AG04449 (cell line): ENCODE measurements around the gene TRPC5OS.

ENCODE experiments used
- CTCF ChIA-PET: fragments of 350-600 bp; formaldehyde crosslinking; extraction: SDS; loops from one replicate; lab custom pipeline; 2021; ENCODE audit warnings: antibody characterized with exemption; lab: Yijun Ruan, JAX
- POLR2A ChIA-PET: fragments of 400-600, 350-600 bp; formaldehyde crosslinking; extraction: SDS; loops from one replicate; lab custom pipeline; 2020; ENCODE audit warnings: antibody characterized with exemption, inconsistent platforms; lab: Yijun Ruan, JAX
- DNase-seq: peaks from one replicate; pipeline ENCODE4 v3.0.0-alpha.2; 2010; ENCODE audit warnings: low read depth, low spot score
- H3K4me3 ChIP-seq: 2 replicates; pipeline ENCODE4 v1.5.1; 2011; ENCODE audit warnings: low read depth, mild to moderate bottlenecking, control low read depth, low read length
- CTCF ChIP-seq: IDR thresholded peaks from one replicate; pipeline ENCODE4 v1.5.1; 2011; ENCODE audit warnings: mild to moderate bottlenecking, moderate library complexity, low read length, control low read depth, inconsistent platforms; ENCODE audit not compliant: insufficient read depth; ENCODE audit errors: missing control alignments

Gene TRPC5OS

GRCh38 chrX:111875881-111876280, at the start of gene TRPC5OS:
Gene TRPC5OS, plus strand, starts transcription at chrX:111876181. Its CDS starts 25,669 bp downstream, at chrX:111901850.
- CTCF ChIA-PET, result no interaction called here
- H3K4me3 ChIP-seq, result no peak within 1 kb of the TSS
- TF ChIP-seq CTCF, result no peak
- POLR2A ChIA-PET, result no interaction called here
- no peak for DNase-seq

GRCh38 chrX:111829345-111829744, 46.6 kb upstream of the TRPC5OS start:
- ChIA-PET CTCF (no interaction called here), POLR2A (no interaction called here)
- DNase-seq, result no peak
- H3K4me3 ChIP-seq, result no peak overlapping the region
- no peak for TF ChIP-seq CTCF

- H3K4me3 ChIP-seq, result no peak overlapping the region
- POLR2A ChIA-PET, result no interaction called here
- TF ChIP-seq CTCF, result no peak
- CTCF ChIA-PET, result no interaction called here
- DNase-seq, result no peak
These were observed 45.4 kb upstream of the TRPC5OS start for GRCh38 chrX:111830571-111830970.

- ChIA-PET CTCF (no interaction called here), POLR2A (no interaction called here)
- TF ChIP-seq CTCF, result no peak
These were observed 44.6 kb upstream of the TRPC5OS start for GRCh38 chrX:111831343-111831742.

GRCh38 chrX:111837197-111837596, 38.8 kb upstream of the TRPC5OS start:
- H3K4me3 ChIP-seq, result no peak overlapping the region
- POLR2A ChIA-PET, result no interaction called here
- no peak for DNase-seq
- CTCF ChIA-PET, result no interaction called here
- no peak for TF ChIP-seq CTCF

More at GRCh38 chrX:111831343-111831742, 44.6 kb upstream of the TRPC5OS start:
- no peak overlapping the region for H3K4me3 ChIP-seq
- no peak for DNase-seq

- CTCF ChIA-PET, result no interaction called here
- no peak for TF ChIP-seq CTCF
These were observed 28.4 kb upstream of the TRPC5OS start for GRCh38 chrX:111847491-111848133.

More at GRCh38 chrX:111847491-111848133, 28.4 kb upstream of the TRPC5OS start:
- H3K4me3 ChIP-seq, result no peak overlapping the region
- POLR2A ChIA-PET, result no interaction called here
- DNase-seq, result no peak
